ENCODE results near the gene FAM120A.

Gene FAM120A

DNA sequence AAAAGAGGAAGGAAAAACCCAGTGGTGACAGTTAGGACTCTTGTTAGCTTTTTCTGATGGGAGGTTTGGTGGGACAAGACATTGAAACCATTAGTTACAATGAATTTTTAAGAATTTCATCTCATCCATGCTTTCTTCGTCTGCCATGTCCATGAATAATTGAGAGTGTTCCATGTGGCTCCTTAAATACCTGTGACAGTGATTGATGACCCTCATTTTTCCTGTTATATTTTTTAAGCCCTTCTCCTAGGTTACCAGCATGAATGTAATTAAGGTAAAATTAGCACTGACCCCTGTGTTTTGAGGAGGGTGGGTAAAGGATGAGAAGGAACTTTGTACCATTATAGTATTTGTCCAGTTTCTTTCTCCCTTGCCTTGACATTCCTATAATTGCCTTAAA is 101.4 kb downstream of the FAM120A start:
- no peak for DNase-seq (ENCODE audit: low read depth in 4 of 4, low spot score in 1 of 4)

DNA sequence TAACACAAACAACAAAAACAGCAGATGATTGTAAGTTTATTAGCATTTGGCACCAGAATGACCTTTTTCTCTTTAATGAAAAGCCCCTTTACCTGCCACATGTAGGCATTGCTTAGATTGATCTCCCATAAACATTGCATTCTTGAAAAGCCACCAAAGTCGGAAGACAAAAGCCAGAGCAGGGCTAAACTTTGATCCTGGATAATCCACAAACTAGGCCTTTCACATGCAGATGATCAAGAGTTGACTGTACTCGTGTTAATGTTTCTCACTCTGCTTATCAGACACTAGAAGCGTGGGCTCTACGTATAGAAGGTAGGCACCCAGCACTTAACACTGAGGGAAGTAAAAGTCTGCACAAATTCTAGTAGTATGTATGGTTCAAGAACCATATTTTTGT is 103.9 kb downstream of the FAM120A start:
- DNase-seq (ENCODE audit: low read depth in 4 of 4, low spot score in 1 of 4), result no peak

DNA sequence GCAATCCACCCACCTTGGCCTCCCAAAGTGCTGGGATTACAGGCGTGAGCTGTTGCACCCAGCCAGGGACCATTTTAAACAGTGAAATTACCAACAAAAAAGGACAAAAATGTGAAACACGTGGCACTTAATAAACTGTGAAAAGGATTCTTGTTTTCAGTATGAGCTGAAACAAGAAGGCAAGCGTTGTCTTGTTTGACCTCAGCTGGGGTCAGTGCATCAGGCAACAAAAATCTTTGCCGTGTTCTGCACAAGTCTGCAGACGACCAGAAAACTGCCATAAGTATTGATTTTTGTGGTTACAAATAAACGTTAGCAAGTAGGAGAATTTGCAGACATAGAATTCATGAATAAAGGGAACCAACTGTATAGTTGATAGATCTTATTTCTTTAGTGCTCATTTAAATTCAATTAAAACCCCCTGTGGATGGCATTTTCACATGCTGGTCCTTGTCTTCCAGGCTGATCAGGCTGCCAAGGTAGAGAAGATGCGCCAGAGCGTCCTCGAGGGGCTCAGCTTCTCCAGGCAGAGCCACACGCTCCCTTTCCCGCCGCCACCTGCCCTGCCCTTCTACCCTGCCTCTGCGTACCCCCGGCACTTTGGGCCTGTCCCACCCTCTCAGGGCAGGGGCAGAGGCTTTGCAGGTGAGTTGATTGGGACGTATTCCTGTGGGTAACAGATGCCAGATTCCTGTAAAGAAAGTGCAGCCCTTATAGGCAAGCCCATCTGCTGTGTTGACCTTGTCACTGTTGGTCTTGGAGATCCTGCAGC is 106.1 kb downstream of the FAM120A start:
- DNase-seq (ENCODE audit: low read depth in 4 of 4, low spot score in 1 of 4), result no peak

DNA sequence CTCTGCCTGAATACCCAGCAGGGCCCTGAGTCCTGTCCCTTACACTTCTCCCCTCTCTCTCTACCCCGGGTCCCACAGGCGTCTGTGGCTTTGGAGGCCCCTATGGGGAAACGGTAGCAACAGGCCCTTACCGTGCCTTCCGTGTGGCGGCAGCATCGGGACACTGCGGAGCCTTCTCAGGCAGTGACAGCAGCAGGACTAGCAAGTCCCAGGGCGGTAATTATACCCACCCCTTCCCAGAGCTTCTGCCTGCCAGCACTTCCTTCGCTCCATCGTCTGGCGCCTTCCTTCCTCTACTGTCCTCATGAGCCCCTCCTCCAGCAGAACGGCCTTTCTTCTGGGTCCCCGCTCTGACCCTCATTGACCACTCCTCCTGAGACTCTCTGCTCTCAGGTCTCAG is 107.0 kb downstream of the FAM120A start:
- no peak for DNase-seq (ENCODE audit: low read depth in 4 of 4, low spot score in 1 of 4)

DNA sequence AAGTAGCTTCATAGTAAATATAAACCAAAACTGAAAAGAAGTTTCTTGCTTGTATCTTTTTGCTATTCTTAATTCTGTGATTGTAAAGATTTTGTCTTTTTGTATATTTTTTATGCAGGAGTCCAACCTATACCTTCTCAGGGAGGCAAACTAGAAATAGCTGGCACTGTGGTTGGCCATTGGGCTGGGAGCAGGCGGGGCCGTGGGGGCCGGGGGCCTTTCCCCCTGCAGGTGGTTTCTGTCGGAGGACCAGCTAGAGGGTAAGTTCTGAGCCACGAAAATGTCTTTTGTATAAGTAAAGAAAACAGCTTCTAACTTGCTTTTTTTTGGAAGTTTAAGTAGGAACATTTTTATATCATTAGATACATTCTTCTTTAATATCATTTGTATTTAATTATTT is 109.5 kb downstream of the FAM120A start:
- no peak for DNase-seq (ENCODE audit: low read depth in 4 of 4, low spot score in 1 of 4)

DNA sequence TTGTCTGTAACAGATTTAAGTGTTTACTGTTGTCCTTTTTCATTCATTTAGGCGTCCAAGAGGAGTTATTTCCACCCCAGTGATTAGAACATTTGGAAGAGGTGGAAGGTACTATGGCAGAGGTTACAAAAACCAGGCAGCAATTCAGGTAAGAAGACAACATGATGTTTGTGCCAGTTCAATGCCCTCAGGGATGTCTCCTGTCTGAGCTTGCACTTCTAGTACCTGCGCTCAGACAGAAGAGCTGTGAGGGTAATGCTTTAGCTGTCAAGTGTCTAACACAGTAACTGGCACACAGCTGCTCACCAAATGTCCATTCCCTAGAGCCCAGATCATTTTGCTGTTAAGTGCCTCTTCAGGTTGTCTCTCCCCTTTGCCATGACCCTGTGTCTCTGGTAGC is 110.7 kb downstream of the FAM120A start:
- DNase-seq (ENCODE audit: low read depth in 4 of 4, low spot score in 1 of 4), result no peak

DNA sequence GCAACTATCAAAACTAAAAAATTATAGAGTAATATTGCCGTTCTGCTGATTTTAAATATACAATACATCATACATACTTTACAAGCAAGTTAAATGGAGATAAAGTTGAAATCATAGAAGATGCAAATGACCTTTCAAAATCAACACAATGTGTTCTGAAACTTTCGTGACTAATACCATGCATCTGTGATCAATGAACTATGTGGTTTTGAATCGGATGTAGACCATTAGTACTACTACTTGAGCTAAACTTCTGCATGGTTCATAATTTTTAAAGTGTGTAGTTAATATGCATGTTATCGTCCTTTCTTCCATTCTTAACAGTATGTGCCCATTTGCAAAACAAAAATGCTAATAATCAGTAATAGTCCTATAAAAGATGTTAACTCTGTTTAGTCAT is 113.6 kb downstream of the FAM120A start:
- no peak for DNase-seq (ENCODE audit: low read depth in 4 of 4, low spot score in 1 of 4)

DNA sequence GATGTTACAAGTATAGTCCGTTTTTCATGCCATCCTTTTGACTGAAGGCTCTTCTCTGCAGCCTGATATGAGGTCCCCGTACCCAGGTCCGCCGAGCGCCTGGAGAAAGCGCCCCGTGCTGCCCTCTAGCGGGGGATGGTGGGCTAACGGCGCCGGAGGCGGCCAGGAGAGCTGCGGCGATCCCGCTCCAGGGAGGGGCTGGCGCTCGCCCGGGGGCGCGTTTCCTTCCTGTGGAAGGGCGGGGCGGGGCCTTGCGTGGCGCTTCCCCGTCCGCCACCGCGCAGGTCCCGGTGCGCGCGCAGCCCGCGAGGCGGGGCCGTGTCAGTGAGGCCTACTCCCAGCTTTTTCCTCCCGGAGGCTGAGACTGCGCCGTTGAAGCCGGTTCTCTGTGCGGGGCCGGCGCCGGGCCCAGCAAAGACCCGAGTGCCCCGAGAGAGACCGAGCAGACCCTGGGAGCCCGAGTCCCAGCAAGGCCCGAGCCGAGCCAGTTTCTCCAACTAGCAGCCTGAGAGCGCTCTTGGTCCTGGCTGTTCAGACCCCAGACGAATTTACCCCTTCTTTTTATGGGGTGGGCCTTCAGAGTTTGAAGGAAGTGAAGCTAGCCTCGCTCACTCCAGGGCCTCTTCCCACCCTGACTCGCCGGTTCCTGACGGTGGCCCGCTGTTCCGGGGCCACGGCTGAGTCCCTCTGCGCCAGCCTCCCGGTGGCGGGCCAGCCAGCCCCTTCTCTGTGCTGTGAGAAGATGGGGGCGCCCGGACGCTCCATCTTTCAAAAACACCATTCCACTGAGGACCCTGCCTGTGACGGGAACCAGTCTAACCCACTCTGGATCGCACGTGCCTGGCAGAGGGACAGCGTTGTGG is 115.2 kb downstream of the FAM120A start:
- peak; percentile 96 to 99 (median 98) for DNase-seq (ENCODE audit: low read depth in 4 of 4, low spot score in 1 of 4)

DNA sequence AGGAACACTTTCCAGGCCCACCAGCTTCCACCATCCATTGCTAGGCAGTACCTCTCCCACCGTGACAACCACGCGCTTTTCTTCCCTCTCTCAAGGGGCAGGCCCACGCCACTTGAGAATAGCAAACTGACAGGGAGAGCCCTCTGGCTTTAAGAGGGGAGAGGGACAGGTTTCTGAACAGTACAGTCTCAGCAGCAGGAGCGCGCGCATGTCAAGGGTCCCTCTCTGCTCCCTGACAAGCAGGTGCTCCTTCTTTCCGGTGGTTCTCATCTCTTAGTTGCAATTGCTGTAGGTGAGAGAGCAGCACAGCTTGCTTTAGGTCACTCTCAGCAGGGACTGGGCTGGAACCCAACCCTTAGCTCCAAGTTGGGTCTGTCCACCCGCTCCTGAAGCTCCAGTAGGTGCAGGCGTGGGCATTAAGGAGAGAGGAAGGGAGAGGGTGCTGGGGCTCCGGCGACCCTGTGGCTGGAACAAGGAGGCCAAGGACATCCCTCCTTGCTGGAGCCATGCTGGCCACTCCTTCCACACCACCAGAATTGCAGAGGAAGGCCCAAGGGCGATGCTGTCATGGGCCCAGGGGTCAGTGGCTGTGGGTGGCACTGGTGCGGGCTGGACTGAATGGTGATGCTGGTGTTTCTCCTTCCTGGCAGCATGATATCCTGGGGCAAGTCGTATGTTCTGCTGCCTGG is 115.9 kb downstream of the FAM120A start:
- no peak for DNase-seq (ENCODE audit: low read depth in 4 of 4, low spot score in 1 of 4)

DNA sequence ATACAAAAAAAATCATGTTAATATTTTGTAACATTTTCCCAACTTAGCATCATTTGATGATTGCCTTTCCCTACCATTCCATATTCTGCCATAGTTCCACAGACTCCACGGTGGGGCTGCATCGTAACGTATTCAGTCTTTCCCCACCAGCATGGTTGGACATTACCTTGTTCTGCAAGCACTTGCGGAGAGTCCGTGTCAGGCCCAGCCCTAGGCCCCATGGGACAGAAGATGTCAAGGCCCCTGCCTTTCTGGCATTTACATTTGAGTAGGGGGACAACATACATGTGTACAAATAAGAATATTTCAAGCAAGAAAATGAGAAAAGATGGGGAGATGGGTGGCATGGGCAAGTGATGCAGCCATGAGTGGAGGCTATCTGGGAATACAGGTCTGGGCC is 116.7 kb downstream of the FAM120A start:
- no peak for DNase-seq (ENCODE audit: low read depth in 4 of 4, low spot score in 1 of 4)

DNA sequence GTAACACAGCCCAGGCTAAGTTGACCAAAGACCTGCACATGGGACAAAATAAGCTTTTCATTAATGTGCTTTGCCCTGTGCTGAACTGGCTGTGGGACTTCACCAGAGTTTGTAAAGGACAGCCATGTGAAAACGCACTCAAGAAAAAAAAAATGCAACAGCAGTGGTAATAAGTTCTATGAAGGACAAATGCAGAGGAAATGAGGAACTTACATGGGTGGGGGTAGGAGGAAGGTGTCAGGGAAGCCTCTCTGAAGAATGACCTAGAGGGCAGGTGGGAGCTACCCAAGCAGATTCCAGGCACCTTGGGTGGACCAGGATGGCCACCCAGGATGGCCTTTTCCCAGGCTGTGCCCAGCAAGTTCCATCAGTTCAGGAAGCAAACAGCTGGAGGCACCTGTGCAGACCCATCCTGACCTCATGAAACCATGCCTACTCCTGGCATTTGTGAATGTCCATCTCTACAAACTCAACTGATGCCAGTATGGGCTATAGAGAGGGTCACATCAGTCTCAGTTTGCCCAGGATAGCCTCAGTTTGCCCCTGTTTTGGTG is 118.2 kb downstream of the FAM120A start:
- DNase-seq (ENCODE audit: low read depth in 4 of 4, low spot score in 1 of 4), result no peak

DNA sequence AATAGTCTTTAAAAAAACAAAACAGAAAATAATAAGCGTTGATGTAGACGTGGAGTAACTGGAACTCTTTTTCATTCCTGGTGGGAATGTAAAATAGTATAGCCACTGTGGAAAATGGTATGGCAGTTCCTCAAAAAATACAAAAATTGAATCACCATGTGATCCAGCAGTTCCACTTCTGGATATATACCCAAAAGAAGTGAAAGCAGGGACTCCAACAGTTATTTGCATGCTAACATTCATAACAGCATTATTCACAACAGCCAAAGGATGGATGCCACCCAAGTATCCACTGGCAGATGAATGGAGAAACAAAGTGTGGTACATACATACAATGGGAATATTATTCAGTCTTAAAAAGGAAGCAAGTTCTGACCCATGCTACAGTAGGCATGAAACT is 120.7 kb downstream of the FAM120A start:
- no peak for DNase-seq (ENCODE audit: low read depth in 4 of 4, low spot score in 1 of 4)

DNA sequence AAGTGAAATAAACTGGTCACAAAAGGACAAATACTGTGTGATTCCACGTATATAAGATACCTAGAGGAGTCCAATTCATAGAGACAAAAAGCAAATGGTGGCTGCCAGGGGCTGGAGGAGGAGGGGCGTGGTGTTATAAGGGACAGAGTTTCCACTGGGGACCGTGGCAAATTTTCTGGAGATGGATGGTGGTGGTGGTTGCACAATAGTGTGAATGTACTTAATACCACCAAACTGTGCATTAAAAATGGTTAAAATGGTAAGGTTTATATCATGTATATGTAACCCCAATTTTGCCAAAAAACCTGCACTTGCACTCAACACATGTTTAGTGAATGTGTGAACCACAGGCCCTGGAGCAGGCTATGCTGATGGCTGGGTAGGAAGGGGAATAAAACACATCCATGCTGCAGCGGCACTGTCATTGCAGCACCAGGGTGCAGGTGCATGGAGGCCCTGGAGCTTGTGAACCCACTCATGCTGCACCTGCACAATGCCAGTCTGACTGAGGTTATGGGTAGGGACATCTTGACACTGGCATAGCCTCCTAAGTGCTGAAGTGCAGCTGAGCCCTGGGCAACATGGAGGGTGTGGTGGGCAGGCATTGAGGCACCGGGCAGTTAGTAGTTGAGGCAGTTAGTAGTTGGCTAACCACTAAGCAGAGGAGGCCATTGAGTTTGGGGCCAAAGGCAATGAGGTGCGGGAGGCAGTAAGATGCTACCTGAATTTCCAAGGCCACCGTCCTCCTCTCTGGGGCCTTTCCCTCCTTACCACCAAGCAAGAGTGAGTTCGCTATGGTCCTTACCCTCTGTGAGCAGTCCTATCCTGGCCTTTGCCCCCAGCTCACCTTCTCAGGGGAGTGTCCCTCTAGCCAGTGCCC is 121.4 kb downstream of the FAM120A start:
- no peak for DNase-seq (ENCODE audit: low read depth in 4 of 4, low spot score in 1 of 4)

DNA sequence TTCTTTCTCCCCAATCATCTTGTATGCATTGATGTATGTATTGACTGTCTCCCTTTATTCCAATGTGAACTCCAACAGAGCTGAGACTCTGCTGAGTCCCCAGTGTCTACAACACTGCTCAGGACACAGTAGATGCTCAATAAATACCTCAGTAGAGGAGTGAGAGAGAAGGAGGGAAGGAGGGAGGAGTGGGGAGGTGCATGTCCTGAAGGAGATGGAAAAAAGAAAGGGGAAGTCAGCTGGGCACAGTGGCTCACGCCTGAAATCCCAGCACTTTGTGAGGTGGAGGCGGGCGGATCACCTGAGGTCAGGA is 122.0 kb downstream of the FAM120A start:
- DNase-seq (ENCODE audit: low read depth in 4 of 4, low spot score in 1 of 4), result no peak

DNA sequence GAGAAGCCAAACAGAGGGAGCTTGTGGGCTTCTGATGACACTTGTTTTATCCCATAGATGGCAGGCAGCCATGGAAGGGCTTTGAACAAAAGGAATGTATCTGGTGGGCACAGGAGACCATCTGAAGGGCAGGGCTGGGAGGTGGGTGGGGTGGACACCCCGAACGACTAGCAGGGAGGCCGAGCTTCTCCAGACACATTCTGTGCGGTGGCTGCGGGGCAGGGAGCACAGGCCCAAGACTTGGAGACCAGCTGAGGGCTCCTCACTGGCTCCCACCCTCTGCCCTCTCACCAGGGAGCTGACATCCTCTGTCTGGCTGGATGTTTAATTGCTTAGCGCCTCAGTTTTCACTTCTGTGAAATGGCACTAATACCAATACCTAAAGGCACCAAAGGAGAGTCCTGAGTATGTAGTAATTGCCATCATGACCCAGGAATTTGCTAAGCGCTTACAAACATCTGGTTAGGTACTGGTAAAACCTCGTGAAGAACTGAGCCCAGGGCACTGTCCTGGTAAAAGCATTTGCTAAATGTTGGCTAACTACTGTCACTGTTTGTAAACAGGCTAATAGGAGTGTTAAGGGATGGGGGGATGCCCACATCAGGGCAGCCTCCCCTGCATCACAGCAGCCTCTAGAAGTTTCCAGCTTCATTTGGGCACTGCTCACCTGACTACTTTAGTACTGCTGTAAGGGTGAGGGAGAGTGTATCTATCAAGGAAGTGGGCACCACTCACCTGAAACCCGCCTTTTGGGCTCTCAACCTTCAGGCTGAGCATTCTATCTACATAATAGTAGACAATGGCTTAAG is 122.8 kb downstream of the FAM120A start:
- no peak for DNase-seq (ENCODE audit: low read depth in 4 of 4, low spot score in 1 of 4)

DNA sequence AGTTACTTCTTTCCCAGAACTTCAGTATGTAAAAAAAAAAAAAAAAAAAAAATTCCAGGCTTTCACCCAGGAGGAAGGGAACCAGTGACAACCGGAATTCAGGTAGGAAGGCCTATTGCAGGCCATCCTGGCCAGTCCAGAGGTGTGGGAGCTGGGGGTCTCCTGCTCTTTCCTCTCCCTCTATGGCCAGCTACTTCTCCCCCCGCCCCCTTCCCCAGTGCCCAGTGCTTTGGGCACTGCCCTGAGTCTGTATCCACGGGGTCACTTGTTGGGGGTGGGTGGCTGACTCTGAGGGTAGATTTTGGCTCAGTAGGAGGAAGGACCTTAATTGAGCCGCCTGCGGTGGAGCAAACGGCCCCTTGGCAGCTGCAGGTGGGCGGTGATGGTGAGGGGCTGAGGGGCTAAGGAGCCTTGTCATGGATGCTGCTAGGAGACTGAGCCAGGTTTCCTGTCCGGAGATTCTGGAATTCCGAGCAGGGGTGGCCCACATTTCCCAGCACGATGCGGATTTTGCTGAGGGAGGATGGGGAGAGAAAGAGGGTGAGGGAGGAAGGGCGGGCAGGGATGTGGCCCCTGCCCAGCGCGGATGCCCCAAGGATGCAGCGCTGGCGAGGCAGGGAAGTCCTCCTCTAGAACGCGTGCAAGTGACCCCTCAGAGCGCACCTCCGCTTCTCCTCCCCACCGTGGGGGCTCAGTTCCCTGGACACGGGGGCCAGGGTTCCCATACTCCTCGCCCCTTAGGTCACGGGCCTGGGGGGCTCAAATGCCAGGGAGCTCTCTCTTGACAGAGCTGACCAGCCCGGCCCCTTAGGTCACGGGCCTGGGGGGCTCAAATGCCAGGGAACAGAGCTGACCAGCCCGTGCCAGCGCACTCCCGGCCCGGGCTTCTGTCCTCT is 123.7 kb downstream of the FAM120A start:
- no peak for DNase-seq (ENCODE audit: low read depth in 4 of 4, low spot score in 1 of 4)

DNA sequence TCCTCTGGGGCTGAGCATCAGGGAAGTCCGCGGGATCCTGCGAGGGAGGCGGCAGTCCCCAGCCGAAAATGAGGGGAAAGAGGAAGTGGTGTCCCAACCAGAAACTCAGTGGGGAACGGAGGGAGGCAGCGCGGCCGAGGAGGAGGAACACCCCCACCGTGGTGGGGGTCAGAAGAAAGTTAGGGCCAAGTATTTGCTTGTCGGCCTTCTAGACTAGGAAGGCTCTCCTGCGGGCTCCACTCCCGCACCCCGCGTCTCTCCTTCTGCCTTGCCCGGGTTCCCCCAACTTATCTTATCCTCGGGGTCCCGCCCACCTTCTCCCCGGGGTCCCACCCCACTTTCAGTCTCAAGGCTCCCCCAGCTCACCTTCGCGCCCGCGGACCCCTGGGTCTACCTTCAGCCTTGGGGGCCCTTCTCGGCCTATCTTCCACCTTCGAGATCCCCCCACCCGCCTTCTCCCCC is 124.3 kb downstream of the FAM120A start:
- DNase-seq (ENCODE audit: low read depth in 4 of 4, low spot score in 1 of 4), result peak in 2 of 4 experiments; percentile 42 to 50

DNA sequence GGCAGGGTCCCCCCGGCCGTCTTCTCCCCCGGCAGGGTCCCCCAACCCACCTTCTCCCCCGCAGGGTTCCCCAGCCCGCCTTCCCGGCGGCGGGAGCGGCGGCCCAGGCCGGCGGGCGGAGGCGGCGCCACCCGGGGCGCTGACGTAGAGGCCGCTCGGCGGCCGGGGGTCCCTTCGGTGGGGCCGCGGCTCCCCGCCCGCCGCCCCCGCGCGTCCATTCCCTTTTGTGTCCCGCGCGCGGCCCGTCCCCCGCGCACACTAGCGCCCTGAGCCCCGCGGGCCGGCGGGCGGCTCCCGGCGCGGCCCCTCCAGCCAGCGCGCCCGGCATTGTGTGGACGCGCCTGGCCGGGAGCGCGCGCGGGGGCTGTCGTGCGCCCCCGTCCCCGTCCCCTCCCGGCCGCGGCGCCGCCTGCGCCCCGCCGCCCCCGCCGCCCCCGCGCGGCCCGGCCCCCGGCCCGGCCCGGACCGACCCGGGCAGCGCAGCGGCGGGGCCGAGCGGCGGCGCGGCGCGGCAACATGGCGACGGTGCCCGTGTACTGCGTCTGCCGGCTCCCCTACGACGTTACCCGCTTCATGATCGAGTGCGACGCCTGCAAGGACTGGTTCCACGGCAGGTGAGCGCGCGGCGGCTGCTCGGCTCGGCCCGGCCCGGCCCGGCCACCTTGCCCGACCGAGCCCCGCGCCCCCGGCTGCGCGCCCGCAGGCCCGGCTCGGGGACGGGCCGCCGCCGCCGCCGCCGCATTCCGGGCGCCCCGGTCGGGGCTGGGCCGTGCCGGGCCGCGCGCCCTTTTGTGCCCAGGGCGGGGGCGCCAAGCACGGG is 125.0 kb downstream of the FAM120A start, which contains the start of gene PHF2:
Gene PHF2, plus strand, starts transcription at position 327 of the 820 bp plus-strand sequence. Its CDS starts 190 bp downstream, at position 517.
- no peak for DNase-seq (ENCODE audit: low read depth in 4 of 4, low spot score in 1 of 4)

All from stimulated activated CD4-positive, alpha-beta T cell treated with anti-CD3 and anti-CD28 coated beads, Interleukin-1b, Interleukin-23, amount 100 ng/mL, for 24 hours (primary cell).